HG02884 (cell line): ENCODE results near the gene MRLN.
A peak's percentile ranks its signal among the peaks of the same experiment; 100 is the strongest.

Experiments
- ATAC-seq: cut with Tn5 transposase; IDR thresholded peaks from one replicate; pipeline ENCODE4 v1.9.1; 2021; ENCODE audit warnings: mild to moderate bottlenecking, moderate library complexity; ENCODE audit not compliant: unreplicated experiment

Gene MRLN

DNA sequence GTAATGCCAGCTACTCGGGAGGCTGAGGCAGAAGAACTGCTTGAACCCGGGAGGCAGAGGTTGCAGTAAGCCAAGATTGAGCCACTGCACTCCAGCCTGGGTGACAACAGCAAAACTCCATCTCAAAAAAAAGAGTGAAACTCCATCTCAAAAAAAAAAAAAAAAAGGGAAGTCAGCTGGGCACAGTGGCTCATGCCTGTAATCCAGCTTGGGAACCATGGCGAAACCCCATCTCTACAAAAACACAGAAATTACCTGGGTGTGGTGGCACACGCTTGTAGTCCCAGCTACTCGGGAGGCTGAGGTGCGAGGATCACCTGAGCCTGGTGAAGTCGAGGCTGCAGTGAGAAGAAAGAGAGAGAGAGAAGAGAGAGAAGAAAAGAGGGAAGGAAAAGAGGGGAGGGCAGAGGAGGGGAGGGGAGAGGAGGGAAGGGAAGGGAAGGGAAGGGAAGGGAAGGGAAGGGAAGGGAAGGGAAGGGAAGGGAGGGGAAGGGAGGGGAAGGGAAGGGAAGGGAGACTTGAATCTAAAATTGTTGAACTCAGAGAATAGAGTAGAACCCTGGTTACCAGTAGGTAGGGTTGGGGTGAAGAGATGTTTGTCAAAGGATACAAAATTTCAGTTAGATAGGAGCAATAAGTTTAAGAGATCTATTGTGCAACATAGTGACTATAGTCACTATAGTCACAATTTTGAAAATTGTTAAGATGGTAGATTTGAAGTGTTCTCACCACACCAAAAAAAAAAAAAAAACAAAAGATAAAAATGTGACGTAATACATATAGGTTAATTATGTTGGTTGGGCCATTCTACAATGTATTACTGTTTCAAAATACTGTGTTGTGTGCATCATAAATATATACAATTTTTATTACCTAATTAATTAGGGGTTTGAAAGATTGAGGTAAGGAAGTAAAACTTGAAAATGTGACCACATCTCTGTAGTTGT, 46.1 kb downstream of the MRLN start:
- no peak for ATAC-seq

DNA sequence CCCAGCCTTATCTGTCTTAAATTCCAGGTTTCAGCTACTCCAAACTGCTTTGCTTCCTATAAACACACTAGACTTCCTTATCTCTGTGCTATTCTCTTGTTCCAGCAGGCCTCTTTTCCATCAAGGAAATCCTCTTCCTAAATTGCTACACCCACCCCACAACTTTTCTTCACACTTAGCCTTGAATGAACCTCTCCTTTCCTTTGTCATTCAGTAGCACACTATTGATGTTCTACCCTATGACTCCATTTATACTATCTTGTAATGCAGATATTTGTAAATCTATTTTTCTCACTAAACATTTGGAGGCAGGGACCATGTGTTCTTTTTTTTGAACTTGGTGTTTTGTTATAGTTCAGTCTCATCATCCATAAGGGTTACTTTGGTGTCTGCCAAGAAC, 47.3 kb downstream of the MRLN start:
- ATAC-seq: no peak

DNA sequence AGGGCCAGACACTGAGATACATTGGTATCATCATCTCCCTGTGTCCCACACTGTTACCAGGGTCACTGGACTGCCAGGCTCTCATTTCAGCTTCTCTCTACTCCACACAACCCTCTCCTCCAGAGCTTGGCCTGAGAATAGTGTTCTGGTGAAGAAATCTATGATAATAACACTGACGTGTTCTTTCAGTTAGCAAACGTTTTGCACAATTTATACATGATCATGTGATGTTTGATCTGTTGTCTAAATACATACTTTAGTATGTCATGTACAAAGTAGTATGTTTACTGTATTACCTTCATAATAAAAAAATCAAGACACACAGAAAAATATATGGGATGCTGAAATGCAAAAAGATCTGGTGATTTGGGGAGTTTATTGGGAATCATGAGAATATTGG, 48.6 kb downstream of the MRLN start:
- ATAC-seq: no peak

DNA sequence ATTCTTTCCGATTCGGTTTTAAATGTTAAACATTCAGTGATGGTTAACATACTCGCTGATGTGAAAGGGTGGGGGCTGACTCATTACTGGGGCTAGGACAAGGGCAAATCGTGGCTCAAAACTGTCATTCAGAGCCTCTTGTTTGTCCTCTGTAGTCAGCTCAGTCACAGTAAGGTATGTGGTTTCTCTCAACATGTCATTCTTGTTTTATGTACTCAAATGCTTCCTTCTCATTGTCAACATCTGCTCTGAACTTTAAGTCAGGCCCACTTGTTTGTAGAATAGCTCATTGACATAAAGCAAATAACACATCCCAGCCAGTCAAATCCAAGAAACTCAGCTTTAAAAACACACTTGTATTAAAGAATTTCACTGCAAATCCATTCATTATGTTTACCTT, 50.9 kb downstream of the MRLN start:
- ATAC-seq: peak; percentile 48

DNA sequence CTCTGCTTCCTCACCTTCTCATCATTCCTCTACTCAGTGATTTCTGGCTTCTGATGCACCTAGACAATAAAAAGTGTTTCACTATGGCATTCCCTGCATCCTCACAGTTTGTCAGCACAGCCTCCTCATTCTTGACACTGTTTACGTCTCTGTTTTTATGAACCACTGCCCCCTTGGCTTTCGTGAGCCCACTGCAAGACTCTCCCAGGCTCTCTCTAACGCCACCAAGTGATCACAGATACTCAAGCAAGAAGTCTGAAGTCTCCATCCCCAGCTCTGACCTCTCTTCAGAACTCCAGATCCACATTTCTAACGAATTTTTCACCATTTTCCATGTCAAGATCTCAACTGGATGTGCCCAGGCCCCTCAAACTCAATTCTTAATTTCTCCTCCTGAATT, 52.5 kb downstream of the MRLN start:
- ATAC-seq: no peak

DNA sequence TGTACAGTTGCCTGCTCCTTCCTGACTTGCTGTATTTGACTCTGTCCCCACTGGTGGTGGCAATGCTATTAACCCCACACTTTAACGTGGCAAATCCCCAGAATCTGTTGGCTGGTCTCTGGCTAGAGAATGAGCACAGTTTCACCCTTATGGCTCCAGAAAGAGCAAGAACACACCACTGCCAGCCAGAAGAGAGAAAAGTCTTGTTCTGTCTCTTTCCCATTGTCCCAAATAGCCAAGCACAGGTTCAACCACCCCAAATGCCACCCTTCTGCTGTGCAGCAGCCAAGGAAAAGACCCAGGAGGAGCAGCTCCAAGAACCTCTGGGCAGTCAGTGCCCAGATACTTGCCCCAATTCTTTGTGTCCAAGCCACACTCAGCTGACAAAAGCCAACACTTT, 54.9 kb downstream of the MRLN start:
- no peak for ATAC-seq

DNA sequence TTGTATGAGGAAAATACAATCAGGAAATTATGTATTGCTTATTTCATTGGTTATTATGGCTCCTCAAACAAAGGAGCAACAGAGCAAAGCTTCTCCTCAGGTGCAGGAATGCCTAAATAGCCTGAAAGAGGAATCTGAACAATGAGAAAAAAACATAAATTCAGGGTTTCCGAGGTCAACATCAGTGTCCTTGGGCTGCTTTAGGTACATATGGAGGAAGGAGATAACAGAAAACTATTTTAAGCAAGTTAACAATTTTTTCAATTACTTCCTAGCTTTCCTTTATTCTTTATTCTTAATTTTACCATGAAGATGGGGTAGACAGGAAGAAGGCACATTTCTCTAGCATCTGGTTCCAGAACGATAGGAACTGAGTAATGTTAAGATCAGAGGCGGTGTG, 57.6 kb downstream of the MRLN start:
- ATAC-seq: no peak

DNA sequence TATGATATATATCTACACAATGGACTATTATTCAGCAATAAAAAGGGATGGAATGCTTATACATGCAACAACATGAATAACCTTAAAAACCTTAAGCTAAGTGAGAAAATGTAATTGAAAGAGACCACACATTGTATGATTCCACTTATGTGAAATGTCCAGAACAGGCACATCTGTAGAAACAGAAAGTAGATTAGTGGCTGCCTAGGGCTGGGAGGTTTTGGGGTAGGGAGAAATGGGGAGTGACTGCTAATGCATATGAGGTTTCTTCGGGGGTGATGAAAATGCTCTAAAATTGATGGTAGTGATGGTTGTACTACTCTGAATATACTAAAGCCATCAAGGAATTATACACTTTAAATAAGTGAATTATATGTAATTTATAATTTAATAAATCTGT, 58.3 kb downstream of the MRLN start:
- no peak for ATAC-seq

DNA sequence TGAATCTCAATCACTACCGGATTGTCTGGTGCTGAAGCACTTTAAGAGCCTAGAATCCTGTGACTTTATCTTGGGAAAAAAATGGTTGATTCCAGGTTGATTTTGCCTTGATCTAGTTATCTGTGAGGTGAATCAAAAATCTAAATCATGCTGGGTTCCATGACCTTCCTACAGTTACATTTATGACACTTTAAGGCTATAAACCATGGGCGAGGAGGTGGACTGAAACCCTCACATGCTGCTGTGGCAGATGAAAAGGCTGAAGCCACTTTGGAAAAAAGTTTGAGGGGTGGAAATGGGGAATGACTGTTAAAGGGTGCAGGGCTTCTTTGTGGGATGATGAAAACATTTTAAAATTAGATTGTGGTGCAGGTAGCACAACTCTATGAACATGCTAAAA, 61.1 kb downstream of the MRLN start:
- no peak for ATAC-seq

DNA sequence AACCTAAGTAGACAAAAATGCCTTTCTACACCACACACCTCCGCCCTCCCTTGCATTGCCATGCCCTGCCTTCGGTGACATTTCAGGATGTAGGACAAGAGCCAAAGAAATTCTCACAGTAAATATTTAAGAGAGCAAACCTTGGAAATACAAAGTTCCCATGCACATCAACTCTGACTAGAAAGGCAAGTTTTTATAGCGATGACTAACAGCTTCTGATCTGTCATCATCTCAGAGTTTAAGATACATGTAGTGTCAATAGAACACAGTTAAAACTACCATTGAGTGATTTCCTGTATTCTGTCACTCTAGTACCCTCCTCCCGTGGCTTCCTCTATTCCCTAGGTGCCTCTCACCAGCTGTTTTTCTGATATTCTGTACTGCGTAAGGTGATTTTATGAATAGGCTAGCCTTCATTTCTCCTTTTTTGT, 64.3 kb downstream of the MRLN start:
- no peak for ATAC-seq

DNA sequence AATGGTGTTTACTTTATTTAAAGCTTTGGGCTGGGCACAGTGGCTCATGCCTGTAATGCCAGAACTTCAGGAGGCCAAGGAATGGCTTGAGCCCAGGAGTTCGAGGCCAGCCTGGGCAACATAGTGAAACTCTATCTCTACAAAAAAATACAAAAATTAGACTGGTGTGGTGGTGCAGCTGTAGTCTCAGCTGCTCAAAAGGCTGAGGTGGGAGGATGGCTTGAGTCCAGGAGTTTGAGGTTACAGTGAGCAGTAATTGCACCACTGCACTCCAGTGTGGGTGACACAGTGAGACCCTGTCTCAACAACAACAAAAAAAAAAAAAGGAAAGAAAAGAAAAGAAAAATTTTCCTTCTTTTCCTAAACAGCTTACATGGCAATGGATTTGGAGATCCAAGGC, 65.6 kb downstream of the MRLN start:
- ATAC-seq: no peak
